Bronchial epithelial cell (primary cell): Measurements from ENCODE around the gene PLEKHM3. TPM values are rescaled to one million over a fixed set of nuclear protein-coding genes. Genes with fewer than 3 reads are reported as not detected.

Experiments used
- DNase-seq: peaks from one replicate; pipeline ENCODE4 v3.0.0-alpha.2; 2010; ENCODE audit warnings: low read depth
- FAIRE-seq: peaks from 2 replicates; lab custom pipeline; 2011; peaks lifted over from hg19 to GRCh38; lab: Jason Lieb, UNC
- H3K27me3 ChIP-seq: 2 replicates; pipeline ENCODE4 v1.5.1; 2011; ENCODE audit warnings: low read length; ENCODE audit not compliant: control insufficient read depth, insufficient read depth
- H3K36me3 ChIP-seq: 2 replicates; pipeline ENCODE4 v1.5.1; 2011; ENCODE audit warnings: low read length; ENCODE audit not compliant: control insufficient read depth, insufficient read depth
- H3K4me3 ChIP-seq: 2 replicates; pipeline ENCODE4 v1.5.1; 2011; ENCODE audit warnings: mild to moderate bottlenecking, low read depth, low read length, control low read depth
- CTCF ChIP-seq: IDR thresholded peaks from 2 replicates; pipeline ENCODE4 v1.5.1; 2011; ENCODE audit warnings: mild to moderate bottlenecking, moderate library complexity, low read length, control low read depth, inconsistent platforms; ENCODE audit not compliant: insufficient read depth, severe bottlenecking
- total RNA-seq: library from RNA; depleted of rRNA; stranded (reverse); fragments of >200 nt; gene quantifications from 2 replicates; pipeline ENCODE4 v1.2.1, GENCODE V29; 2014

PLEKHM3 gene
- total RNA-seq, 1 donor from 2014 or later: 9.5 TPM

DNA sequence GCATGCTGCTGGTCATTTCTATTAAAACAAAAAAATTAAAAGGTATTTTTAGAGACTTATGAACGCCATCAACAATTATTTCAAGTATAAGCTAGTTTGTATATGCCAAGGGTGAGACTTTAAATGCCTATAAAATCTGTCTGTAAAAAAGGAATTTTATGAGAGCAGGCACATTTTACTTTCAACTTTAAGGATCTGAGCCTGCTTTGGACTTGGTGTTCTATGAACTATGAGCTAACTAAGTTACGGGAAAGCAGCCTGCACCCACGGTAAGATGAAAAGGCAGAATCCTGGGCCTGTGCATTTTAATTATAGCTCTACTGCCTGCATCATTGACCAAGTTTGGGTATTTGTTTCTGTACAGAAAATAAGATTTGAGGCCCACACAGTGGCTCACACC, 95.4 kb downstream of the PLEKHM3 start:
- H3K36me3 ChIP-seq: no peaks in the 10 kb centered on the region
- H3K27me3 ChIP-seq: no peaks in the 10 kb centered on the region
- H3K4me3 ChIP-seq: no peak overlapping the region
- DNase-seq: no peak
- no peak for TF ChIP-seq CTCF
- no peak for FAIRE-seq

- H3K27me3 ChIP-seq: no peaks in the 10 kb centered on the region
- TF ChIP-seq CTCF: no peak
- FAIRE-seq (no peak), DNase-seq (no peak)
- H3K36me3 ChIP-seq: no peaks in the 10 kb centered on the region
- no peak overlapping the region for H3K4me3 ChIP-seq
These were observed 97.2 kb downstream of the PLEKHM3 start for GRCh38 chr2:207928079-207928478.

- no peak for TF ChIP-seq CTCF
- DNase-seq (no peak), FAIRE-seq (no peak)
- Histone ChIP-seq H3K27me3 (no peaks in the 10 kb centered on the region), H3K4me3 (no peak overlapping the region), H3K36me3 (no peaks in the 10 kb centered on the region)
These were observed 98.4 kb downstream of the PLEKHM3 start for GRCh38 chr2:207926989-207927300.

- Histone ChIP-seq H3K27me3 (no peaks in the 10 kb centered on the region), H3K36me3 (no peaks in the 10 kb centered on the region), H3K4me3 (no peak overlapping the region)
- FAIRE-seq: peak; percentile 64
- peak; percentile 56 for DNase-seq
- TF ChIP-seq CTCF: no peak
These were observed 99.0 kb downstream of the PLEKHM3 start for GRCh38 chr2:207926133-207926988.

GRCh38 chr2:207925601-207926000, 99.7 kb downstream of the PLEKHM3 start:
- no peaks in the 10 kb centered on the region for H3K36me3 ChIP-seq
- H3K27me3 ChIP-seq: no peaks in the 10 kb centered on the region
- FAIRE-seq (no peak), DNase-seq (no peak)
- H3K4me3 ChIP-seq: no peak overlapping the region
- no peak for TF ChIP-seq CTCF

DNA sequence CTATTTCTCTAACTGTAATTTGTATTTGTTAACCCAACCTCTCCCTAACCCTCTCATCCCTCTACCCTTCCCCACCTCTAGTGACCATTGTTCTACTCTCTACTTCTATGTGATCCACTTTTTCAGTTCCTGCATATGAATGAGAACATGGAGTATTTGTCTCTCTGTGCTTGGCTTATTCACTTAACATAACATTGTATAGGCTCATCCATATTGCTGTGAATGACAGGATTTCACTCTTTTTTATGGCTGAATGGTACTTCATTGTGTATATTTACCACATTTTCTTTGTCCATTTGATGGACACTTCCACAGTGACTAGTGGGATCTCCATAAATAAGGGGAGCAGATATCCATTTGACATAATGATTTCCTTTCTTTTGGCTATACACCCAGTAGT, 103.7 kb downstream of the PLEKHM3 start:
- no peak for TF ChIP-seq CTCF
- H3K36me3 ChIP-seq: no peaks in the 10 kb centered on the region
- FAIRE-seq: no peak
- H3K27me3 ChIP-seq: no peaks in the 10 kb centered on the region
- no peak overlapping the region for H3K4me3 ChIP-seq
- DNase-seq: no peak
